ENCODE data around the gene DMPK.

Gene DMPK

GRCh38 chr19:45816236-45817009 is 34.1 kb upstream of the DMPK start:
- no peak overlapping the region for H3K9ac ChIP-seq (ENCODE audit: low read length)
- H3K36me3 ChIP-seq (replicated peaks; ENCODE audit: low read depth, low read length) = peaks cover 39% of the 10 kb centered on the region
- no peaks in the 10 kb centered on the region for H3K27me3 ChIP-seq (ENCODE audit: low read depth, low read length)
- H3K4me1 ChIP-seq (ENCODE audit: low read length) = peaks cover 3% of the 10 kb centered on the region; the same call in 1 of the 2 replicates
- H2AFZ ChIP-seq (ENCODE audit: low read depth, low read length) = no peak overlapping the region
- 0 out of 2 replicates have a peak, but pooled peaks cover 4% of the 10 kb centered on the region for H4K20me1 ChIP-seq (ENCODE audit: insufficient read depth, low read length)
- H3K4me2 ChIP-seq (ENCODE audit: low read length) = no peak overlapping the region
- no peaks in the 10 kb centered on the region for H3K79me2 ChIP-seq (ENCODE audit: low read length)
- H3K27ac ChIP-seq (ENCODE audit: low read length) = no peak overlapping the region
- no peaks in the 10 kb centered on the region for H3K9me3 ChIP-seq (ENCODE audit: insufficient read depth, low read length)
- no peak overlapping the region for H3K4me3 ChIP-seq (ENCODE audit: low read length)
- TF ChIP-seq CTCF (IDR thresholded peaks at IDR 0.05; ENCODE audit: low read depth, low read length) = no peak
- no peak for TF ChIP-seq EZH2phosphoT487 (IDR thresholded peaks at IDR 0.05; ENCODE audit: low read depth)

DNA sequence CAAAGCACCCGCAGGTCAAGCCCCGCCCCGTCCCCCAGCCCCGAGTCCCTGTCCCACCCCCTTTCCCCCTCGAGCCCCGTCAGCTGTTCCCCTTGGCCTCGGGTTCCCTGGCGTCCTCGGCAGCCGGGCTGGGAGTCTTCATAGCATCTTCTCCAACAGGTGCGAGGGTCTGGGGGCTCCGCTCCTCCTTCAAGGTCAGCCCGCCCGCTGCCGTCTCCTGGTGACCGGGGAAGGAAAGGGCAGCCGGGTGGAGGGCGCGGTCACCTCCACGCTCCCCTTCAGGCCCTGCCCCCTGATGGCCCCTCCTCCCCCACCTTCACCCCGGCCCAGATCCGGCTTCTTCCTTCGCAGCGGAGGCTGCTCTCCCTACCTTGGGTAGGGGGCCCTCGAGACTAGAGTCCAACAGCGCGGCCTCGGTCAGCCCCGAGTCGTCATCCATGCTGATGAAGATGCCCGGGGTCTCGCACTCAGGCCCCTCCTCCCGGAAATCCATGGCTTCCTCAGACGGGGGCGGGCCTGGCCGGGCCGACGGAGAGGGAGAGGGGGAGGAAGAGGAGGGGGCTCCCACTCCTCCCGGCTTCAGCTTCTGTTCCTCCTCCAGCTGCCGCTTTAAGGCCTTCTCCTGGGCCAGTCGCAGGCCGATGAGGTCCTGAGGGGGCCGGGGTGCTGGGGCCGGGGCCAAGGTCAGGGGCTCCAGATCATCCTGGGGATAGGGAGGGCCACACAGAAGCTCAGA is 33.4 kb upstream of the DMPK start:
- Histone ChIP-seq H3K4me1 (ENCODE audit: low read length) (peaks cover 3% of the 10 kb centered on the region; the same call in 1 of the 2 replicates), H2AFZ (ENCODE audit: low read depth, low read length) (no peak overlapping the region), H3K4me2 (ENCODE audit: low read length) (no peak overlapping the region), H4K20me1 (ENCODE audit: insufficient read depth, low read length) (0 out of 2 replicates have a peak, but pooled peaks cover 4% of the 10 kb centered on the region), H3K36me3 (replicated peaks; ENCODE audit: low read depth, low read length) (peaks cover 31% of the 10 kb centered on the region), H3K4me3 (ENCODE audit: low read length) (no peak overlapping the region), H3K79me2 (ENCODE audit: low read length) (no peaks in the 10 kb centered on the region), H3K9ac (ENCODE audit: low read length) (no peak overlapping the region), H3K9me3 (ENCODE audit: insufficient read depth, low read length) (no peaks in the 10 kb centered on the region), H3K27ac (ENCODE audit: low read length) (no peak overlapping the region), H3K27me3 (ENCODE audit: low read depth, low read length) (no peaks in the 10 kb centered on the region)
- no peak for TF ChIP-seq CTCF (IDR thresholded peaks at IDR 0.05; ENCODE audit: low read depth, low read length)
- no peak for TF ChIP-seq EZH2phosphoT487 (IDR thresholded peaks at IDR 0.05; ENCODE audit: low read depth)

GRCh38 chr19:45814851-45815480 is 32.7 kb upstream of the DMPK start, which contains the start of gene RSPH6A:
TSS of gene RSPH6A (minus strand) at chr19:45815308. CDS start at chr19:45815176, 132 bp downstream.
- Histone ChIP-seq H2AFZ (ENCODE audit: low read depth, low read length) (no peak within 1 kb of the TSS), H4K20me1 (ENCODE audit: insufficient read depth, low read length) (0 out of 2 replicates have a peak, but pooled peaks cover 4% of the 10 kb centered on the region), H3K79me2 (ENCODE audit: low read length) (no peaks in the 10 kb centered on the region), H3K4me1 (ENCODE audit: low read length) (peaks cover 8% of the 10 kb centered on the region), H3K9ac (ENCODE audit: low read length) (no peak within 1 kb of the TSS), H3K4me2 (ENCODE audit: low read length) (no peak within 1 kb of the TSS), H3K27ac (ENCODE audit: low read length) (no peak within 1 kb of the TSS), H3K36me3 (replicated peaks; ENCODE audit: low read depth, low read length) (peaks cover 30% of the 10 kb centered on the region), H3K9me3 (ENCODE audit: insufficient read depth, low read length) (no peaks in the 10 kb centered on the region), H3K27me3 (ENCODE audit: low read depth, low read length) (no peaks in the 10 kb centered on the region), H3K4me3 (ENCODE audit: low read length) (no peak within 1 kb of the TSS)
- TF ChIP-seq CTCF (IDR thresholded peaks at IDR 0.05; ENCODE audit: low read depth, low read length) (no peak), EZH2phosphoT487 (IDR thresholded peaks at IDR 0.05; ENCODE audit: low read depth) (no peak)
